ENCODE data around the gene LEMD2. TPM values are rescaled to one million over a fixed set of nuclear protein-coding genes. Genes with fewer than 3 reads are reported as not detected.

Gene LEMD2
- total RNA-seq, 2 donors from 2014 or later: 62.0 to 75.8 TPM

GRCh38 chr6:33732817-33733708 is 55.9 kb downstream of the LEMD2 start:
- no peak overlapping the region for H3K27ac ChIP-seq (ENCODE audit: low read depth, low read length)
- TF ChIP-seq CTCF (conservative IDR thresholded peaks at IDR 0.05): no peak
- no peaks in the 10 kb centered on the region for H3K4me1 ChIP-seq (ENCODE audit: control insufficient read depth, insufficient read depth, low read length)
- Mint-ChIP-seq H3K27ac (peak overlapping the region; percentile 27), H3K27me3 (ENCODE audit: insufficient read depth) (no peaks in the 10 kb centered on the region), H3K9me3 (no peaks in the 10 kb centered on the region), H3K4me3 (no peak overlapping the region), H3K36me3 (ENCODE audit: low read depth) (no peaks in the 10 kb centered on the region), H3K4me1 (peaks cover 11% of the 10 kb centered on the region)
- no peak overlapping the region for H3K4me3 ChIP-seq (ENCODE audit: low read length)
- no peaks in the 10 kb centered on the region for H3K9me3 ChIP-seq (ENCODE audit: control insufficient read depth, low read length)
- H3K27me3 ChIP-seq (ENCODE audit: control insufficient read depth, insufficient read depth, low read length, poor library complexity, severe bottlenecking): no peaks in the 10 kb centered on the region
- no peak for DNase-seq
- WGBS, 2 experiments (ENCODE audit: insufficient coverage in 1 of 2, insufficient read length in 1 of 2): 88 to 96% methylated on average over 4 to 13 of the region's 13 CpGs
- H3K9ac ChIP-seq (ENCODE audit: extremely low read depth, low read length, poor library complexity, severe bottlenecking): no peak overlapping the region
- H3K36me3 ChIP-seq (ENCODE audit: control insufficient read depth, insufficient read depth, low read length): no peaks in the 10 kb centered on the region

- WGBS, 2 experiments (ENCODE audit: insufficient coverage in 1 of 2, insufficient read length in 1 of 2): 92 to 96% methylated on average over 6 of the region's 6 CpGs
- H3K4me3 Mint-ChIP-seq: no peak overlapping the region
- no peak for TF ChIP-seq CTCF (conservative IDR thresholded peaks at IDR 0.05)
- H3K4me3 ChIP-seq (ENCODE audit: low read length): no peak overlapping the region
- no peak for DNase-seq
- no peaks in the 10 kb centered on the region for H3K9me3 ChIP-seq (ENCODE audit: control insufficient read depth, low read length)
- H3K27me3 ChIP-seq (ENCODE audit: control insufficient read depth, insufficient read depth, low read length, poor library complexity, severe bottlenecking): no peaks in the 10 kb centered on the region
- H3K27ac ChIP-seq (ENCODE audit: low read depth, low read length): no peak overlapping the region
- H3K9me3 Mint-ChIP-seq: no peaks in the 10 kb centered on the region
- H3K4me1 ChIP-seq (ENCODE audit: control insufficient read depth, insufficient read depth, low read length): no peaks in the 10 kb centered on the region
- peak overlapping the region; percentile 27 for H3K27ac Mint-ChIP-seq
- no peak overlapping the region for H3K9ac ChIP-seq (ENCODE audit: extremely low read depth, low read length, poor library complexity, severe bottlenecking)
- H3K36me3 Mint-ChIP-seq (ENCODE audit: low read depth): no peaks in the 10 kb centered on the region
- H3K4me1 Mint-ChIP-seq: peaks cover 14% of the 10 kb centered on the region
- no peaks in the 10 kb centered on the region for H3K36me3 ChIP-seq (ENCODE audit: control insufficient read depth, insufficient read depth, low read length)
- H3K27me3 Mint-ChIP-seq (ENCODE audit: insufficient read depth): no peaks in the 10 kb centered on the region
Observed at GRCh38 chr6:33732385-33732784, 56.5 kb downstream of the LEMD2 start.

- no peak overlapping the region for H3K4me3 ChIP-seq (ENCODE audit: low read length)
- H3K4me1 ChIP-seq (ENCODE audit: control insufficient read depth, insufficient read depth, low read length): no peaks in the 10 kb centered on the region
- Mint-ChIP-seq H3K27ac (no peak overlapping the region), H3K9me3 (no peaks in the 10 kb centered on the region), H3K4me1 (peaks cover 18% of the 10 kb centered on the region), H3K4me3 (no peak overlapping the region), H3K27me3 (ENCODE audit: insufficient read depth) (no peaks in the 10 kb centered on the region), H3K36me3 (ENCODE audit: low read depth) (no peaks in the 10 kb centered on the region)
- WGBS, 2 experiments (ENCODE audit: insufficient coverage in 1 of 2, insufficient read length in 1 of 2): 89 to 98% methylated on average over 7 to 9 of the region's 9 CpGs
- H3K27me3 ChIP-seq (ENCODE audit: control insufficient read depth, insufficient read depth, low read length, poor library complexity, severe bottlenecking): no peaks in the 10 kb centered on the region
- H3K9ac ChIP-seq (ENCODE audit: extremely low read depth, low read length, poor library complexity, severe bottlenecking): no peak overlapping the region
- no peak for DNase-seq
- TF ChIP-seq CTCF (conservative IDR thresholded peaks at IDR 0.05): no peak
- no peaks in the 10 kb centered on the region for H3K36me3 ChIP-seq (ENCODE audit: control insufficient read depth, insufficient read depth, low read length)
- H3K27ac ChIP-seq (ENCODE audit: low read depth, low read length): no peak overlapping the region
- H3K9me3 ChIP-seq (ENCODE audit: control insufficient read depth, low read length): no peaks in the 10 kb centered on the region
Observed at GRCh38 chr6:33731751-33732282, 57.1 kb downstream of the LEMD2 start.
